Left lung (tissue), 10 donors: ENCODE measurements around the gene PER1. TPM values are rescaled to one million over a fixed set of nuclear protein-coding genes. Genes with fewer than 3 reads are reported as not detected.

ENCODE experiments used
- ATAC-seq: fragments of 200-7000 bp; cut with Tn5 transposase; one replicate; pipeline ENCODE4 v1.9.1; 2020; ENCODE audit warnings: moderate library complexity
- DNase-seq, 4 donors: peaks; one replicate each; pipeline ENCODE4 v3.0.0-alpha.2; 2013 to 2020
- H3K27ac ChIP-seq, 2 donors: fragments of 200-600 bp; sonication (generic) in 1 of 2; one replicate each; pipeline versions ENCODE4 v1.5.0 to v1.8.0; 2020 to 2021
- H3K27me3 ChIP-seq, 2 donors: fragments of 200-600 bp; sonication (generic) in 1 of 2; one replicate each; pipeline versions ENCODE4 v1.5.0 to v1.8.0; 2020 to 2021
- H3K36me3 ChIP-seq, 2 donors: fragments of 200-600 bp; sonication (generic) in 1 of 2; one replicate each; pipeline versions ENCODE4 v1.5.0 to v1.8.0; 2020 to 2021
- H3K4me1 ChIP-seq, 2 donors: fragments of 200-600 bp; one replicate each; pipeline ENCODE4 v1.8.0; 2021
- H3K4me3 ChIP-seq, 2 donors: fragments of 200-600 bp; sonication (generic) in 1 of 2; one replicate each; pipeline versions ENCODE4 v1.5.0 to v1.8.0; 2020 to 2021; ENCODE audit warnings: mild to moderate bottlenecking in 1 of 2
- H3K9me3 ChIP-seq, 2 donors: fragments of 200-600 bp; sonication (generic) in 1 of 2; one replicate each; pipeline versions ENCODE4 v1.5.0 to v1.8.0; 2020 to 2021
- CTCF ChIP-seq, 2 donors: fragments of 200-600 bp; sonication (generic) in 1 of 2; IDR thresholded peaks; one replicate each; pipeline versions ENCODE4 v1.5.0 to v1.8.0; 2021; ENCODE audit warnings: antibody characterized with exemption in 2 of 2
- intact Hi-C, 2 donors: fragments of 100-400 bp; cut with DNase I; formaldehyde crosslinking; loops; one replicate each; pipeline versions ENCODE4 v1.11.2 to v1.14.2; 2022
- polyA plus RNA-seq, 6 donors: library from polyadenylated mRNA; unstranded; fragments of 120-200 nt; gene quantifications; one replicate each; pipeline ENCODE4 v1.2.1, GENCODE V29; 2013; ENCODE audit not compliant: insufficient read length in 6 of 6
- total RNA-seq, 2 donors: library from RNA; stranded (reverse); fragmentation: NEBNext Ultra II Directional; extraction: Animal tissue kit (Norgen Biotek cat#: 25700); gene quantifications; one replicate each; pipeline ENCODE4 v1.2.1, GENCODE V29; 2021
- donor health status: DM: no; HTN: yes; CAD: no.
- donor health status: DM: no; HTN: no; CAD: no.

Gene PER1
- total and polyA plus RNA-seq, 8 donors: 28.0 to 111 (median 61.2) TPM

- no peak overlapping the region for H3K27ac ChIP-seq
- H3K36me3 ChIP-seq: peaks cover 14 to 100% of the 10 kb centered on the region in 2 donors
- ATAC-seq (no peak), DNase-seq (peak in 2 of 4 donors; percentile 4 to 64)
- H3K27me3 ChIP-seq: no peaks in the 10 kb centered on the region
- H3K9me3 ChIP-seq: no peaks in the 10 kb centered on the region
- intact Hi-C loops: no loop called here
- no peak for TF ChIP-seq CTCF (IDR thresholded peaks at IDR 0.05)
- peaks cover 0 to 21% of the 10 kb centered on the region in 2 donors for H3K4me1 ChIP-seq
- H3K4me3 ChIP-seq: no peak overlapping the region
Observed at GRCh38 chr17:8144401-8145231, 7.6 kb downstream of the PER1 start.

GRCh38 chr17:8143581-8144400 lies 8.4 kb downstream of the PER1 start:
- Histone ChIP-seq H3K4me1 (peaks cover 0 to 28% of the 10 kb centered on the region in 2 donors), H3K36me3 (peaks cover 14 to 96% of the 10 kb centered on the region in 2 donors), H3K9me3 (no peaks in the 10 kb centered on the region), H3K27ac (no peak overlapping the region), H3K4me3 (no peak overlapping the region), H3K27me3 (no peaks in the 10 kb centered on the region)
- intact Hi-C loops: no loop called here
- DNase-seq: peak in 2 of 4 donors; percentile 6 to 67
- no peak for ATAC-seq
- TF ChIP-seq CTCF (IDR thresholded peaks at IDR 0.05): no peak

- peaks cover 4 to 32% of the 10 kb centered on the region in 2 donors for H3K4me1 ChIP-seq
- H3K9me3 ChIP-seq: no peaks in the 10 kb centered on the region
- DNase-seq (peak in 2 of 4 donors; percentile 6 to 51), ATAC-seq (no peak)
- TF ChIP-seq CTCF (IDR thresholded peaks at IDR 0.05): no peak
- H3K27me3 ChIP-seq: no peaks in the 10 kb centered on the region
- intact Hi-C loops: no loop called here
- H3K27ac ChIP-seq: no peak overlapping the region
- no peak overlapping the region for H3K4me3 ChIP-seq
- H3K36me3 ChIP-seq: peaks cover 14 to 89% of the 10 kb centered on the region in 2 donors
Observed at GRCh38 chr17:8142887-8143580, 9.2 kb downstream of the PER1 start.

GRCh38 chr17:8142158-8142886 lies 9.9 kb downstream of the PER1 start:
- intact Hi-C loops: no loop called here
- H3K27ac ChIP-seq: no peak overlapping the region
- H3K27me3 ChIP-seq: no peaks in the 10 kb centered on the region
- peak in 2 of 4 donors; percentile 10 to 61 for DNase-seq
- peaks cover 6 to 29% of the 10 kb centered on the region in 2 donors for H3K4me1 ChIP-seq
- H3K4me3 ChIP-seq: no peak overlapping the region
- ATAC-seq: no peak
- no peaks in the 10 kb centered on the region for H3K9me3 ChIP-seq
- TF ChIP-seq CTCF (IDR thresholded peaks at IDR 0.05): no peak
- peaks cover 14 to 82% of the 10 kb centered on the region in 2 donors for H3K36me3 ChIP-seq
